Measurements from ENCODE around the gene ASCC1.

ASCC1 gene

DNA sequence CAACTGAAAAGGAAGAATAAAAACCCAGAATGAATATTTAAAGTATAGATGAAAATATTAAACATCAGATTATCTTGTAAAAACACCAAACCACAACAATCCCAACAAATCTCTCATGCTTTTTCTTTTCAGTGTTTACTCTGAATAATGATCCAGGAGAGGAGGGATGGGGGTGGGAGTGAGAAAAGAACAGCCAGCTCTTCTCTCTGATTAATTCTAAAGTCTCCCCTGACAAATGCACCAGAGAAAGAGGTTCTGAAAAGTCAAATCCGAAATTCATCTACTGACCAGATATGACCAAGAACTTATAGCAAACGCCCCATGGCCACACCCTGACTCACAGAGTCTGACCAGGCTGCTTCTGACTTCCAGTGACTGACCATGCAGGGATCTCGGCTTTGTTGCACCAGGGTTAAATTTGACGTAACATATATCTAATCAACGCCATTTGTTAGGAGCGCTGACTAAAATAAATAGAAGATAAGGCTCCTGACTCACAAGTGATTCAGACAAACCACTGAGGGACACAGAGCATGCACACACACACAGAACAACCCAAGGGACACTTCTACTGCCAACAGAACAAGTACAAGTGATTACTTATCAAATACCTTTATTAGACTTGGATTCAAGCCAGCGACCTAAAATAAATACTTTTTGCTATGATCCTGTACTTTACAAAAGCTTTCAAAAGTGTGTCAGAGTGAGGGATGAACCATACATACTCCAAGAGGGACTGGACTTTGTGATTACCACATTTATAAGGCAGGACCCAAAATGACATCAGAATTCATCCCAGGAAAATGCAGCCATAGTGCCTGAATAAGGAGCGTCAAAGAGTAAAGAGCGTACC, 118.4 kb downstream of the ASCC1 start:
- Histone ChIP-seq H3K4me1 (ENCODE audit: low read length) (no peaks in the 10 kb centered on the region), H3K36me3 (replicated peaks; ENCODE audit: insufficient read depth, low read length) (no peaks in the 10 kb centered on the region), H3K79me2 (ENCODE audit: low read length) (no peaks in the 10 kb centered on the region), H3K9ac (ENCODE audit: low read length) (no peak overlapping the region), H2AFZ (ENCODE audit: low read length) (no peak overlapping the region), H4K20me1 (ENCODE audit: insufficient read depth, low read length) (no peaks in the 10 kb centered on the region), H3K27ac (ENCODE audit: low read length) (no peak overlapping the region), H3K9me3 (replicated peaks; ENCODE audit: insufficient read depth, low read length) (no peaks in the 10 kb centered on the region), H3K27me3 (replicated peaks; ENCODE audit: insufficient read depth, low read length) (no peaks in the 10 kb centered on the region), H3F3A (ENCODE audit: insufficient read depth, low read length) (no peaks in the 10 kb centered on the region), H3K4me2 (ENCODE audit: low read depth, low read length) (no peak overlapping the region), H3K4me3 (ENCODE audit: low read length) (no peak overlapping the region), H3K9me2 (replicated peaks; ENCODE audit: insufficient read depth, low read length) (no peaks in the 10 kb centered on the region)
- DNase-seq = no peak
- no peak for TF ChIP-seq CTCF (IDR thresholded peaks at IDR 0.05; ENCODE audit: low read length)
- no peak for TF ChIP-seq EZH2 (optimal IDR thresholded peaks at IDR 0.05; ENCODE audit: low read depth, low read length)
- TF ChIP-seq EZH2phosphoT487 (IDR thresholded peaks at IDR 0.05; ENCODE audit: low read length) = no peak

GRCh38 chr10:72096115-72097000, 119.7 kb downstream of the ASCC1 start:
- TF ChIP-seq EZH2 (optimal IDR thresholded peaks at IDR 0.05; ENCODE audit: low read depth, low read length) (no peak), CTCF (IDR thresholded peaks at IDR 0.05; ENCODE audit: low read length) (no peak), EZH2phosphoT487 (IDR thresholded peaks at IDR 0.05; ENCODE audit: low read length) (no peak)
- DNase-seq = no peak
- Histone ChIP-seq H3K4me2 (ENCODE audit: low read depth, low read length) (no peak overlapping the region), H3K27me3 (replicated peaks; ENCODE audit: insufficient read depth, low read length) (no peaks in the 10 kb centered on the region), H3K4me3 (ENCODE audit: low read length) (no peak overlapping the region), H2AFZ (ENCODE audit: low read length) (no peak overlapping the region), H3K36me3 (replicated peaks; ENCODE audit: insufficient read depth, low read length) (no peaks in the 10 kb centered on the region), H3K9me3 (replicated peaks; ENCODE audit: insufficient read depth, low read length) (no peaks in the 10 kb centered on the region), H4K20me1 (ENCODE audit: insufficient read depth, low read length) (no peaks in the 10 kb centered on the region), H3K4me1 (ENCODE audit: low read length) (no peaks in the 10 kb centered on the region), H3K79me2 (ENCODE audit: low read length) (no peaks in the 10 kb centered on the region), H3K27ac (ENCODE audit: low read length) (no peak overlapping the region), H3F3A (ENCODE audit: insufficient read depth, low read length) (no peaks in the 10 kb centered on the region), H3K9me2 (replicated peaks; ENCODE audit: insufficient read depth, low read length) (no peaks in the 10 kb centered on the region), H3K9ac (ENCODE audit: low read length) (no peak overlapping the region)

GRCh38 chr10:72095195-72095594, 120.9 kb downstream of the ASCC1 start:
- Histone ChIP-seq H3K36me3 (replicated peaks; ENCODE audit: insufficient read depth, low read length) (no peaks in the 10 kb centered on the region), H4K20me1 (ENCODE audit: insufficient read depth, low read length) (no peaks in the 10 kb centered on the region), H2AFZ (ENCODE audit: low read length) (no peak overlapping the region), H3K9me3 (replicated peaks; ENCODE audit: insufficient read depth, low read length) (no peaks in the 10 kb centered on the region), H3K27me3 (replicated peaks; ENCODE audit: insufficient read depth, low read length) (no peaks in the 10 kb centered on the region), H3K4me3 (ENCODE audit: low read length) (no peak overlapping the region), H3K9me2 (replicated peaks; ENCODE audit: insufficient read depth, low read length) (no peaks in the 10 kb centered on the region), H3K79me2 (ENCODE audit: low read length) (no peaks in the 10 kb centered on the region), H3K4me1 (ENCODE audit: low read length) (no peaks in the 10 kb centered on the region), H3K9ac (ENCODE audit: low read length) (no peak overlapping the region), H3F3A (ENCODE audit: insufficient read depth, low read length) (no peaks in the 10 kb centered on the region), H3K27ac (ENCODE audit: low read length) (no peak overlapping the region), H3K4me2 (ENCODE audit: low read depth, low read length) (no peak overlapping the region)
- no peak for DNase-seq
- TF ChIP-seq EZH2 (optimal IDR thresholded peaks at IDR 0.05; ENCODE audit: low read depth, low read length) = no peak
